H9 (cell line): Measurements from ENCODE around the gene ABCA7. TPM values are rescaled to one million over a fixed set of nuclear protein-coding genes. Genes with fewer than 3 reads are reported as not detected.
A peak's percentile ranks its signal among the peaks of the same experiment; 100 is the strongest.

ENCODE experiments used
- DNase-seq: peaks from one replicate; pipeline ENCODE4 v3.0.0-alpha.2; 2017
- H2AFZ ChIP-seq: one replicate; pipeline ENCODE4 v1.6.1; 2013; ENCODE audit warnings: mild to moderate bottlenecking, low read length, control low read depth, moderate library complexity
- H2AK5ac ChIP-seq: 2 replicates; pipeline ENCODE4 v1.6.1; 2013; ENCODE audit warnings: low read length, control low read depth, mixed read lengths; ENCODE audit not compliant: insufficient read length
- H2BK120ac ChIP-seq: one replicate; pipeline ENCODE4 v1.6.1; 2013; ENCODE audit warnings: low read depth, mild to moderate bottlenecking, low read length, control low read depth, inconsistent platforms; ENCODE audit not compliant: poor library complexity, severe bottlenecking
- H2BK12ac ChIP-seq: 2 replicates; pipeline ENCODE4 v1.6.1; 2013; ENCODE audit warnings: low read length, control low read depth, mixed read lengths, low read depth; ENCODE audit not compliant: insufficient read length
- H2BK15ac ChIP-seq: 2 replicates; pipeline ENCODE4 v1.6.1; 2013; ENCODE audit warnings: low read depth, low read length, control low read depth
- H2BK20ac ChIP-seq: one replicate; pipeline ENCODE4 v1.6.1; 2013; ENCODE audit warnings: low read depth, mild to moderate bottlenecking, low read length, control low read depth, inconsistent platforms; ENCODE audit not compliant: poor library complexity, severe bottlenecking
- H2BK5ac ChIP-seq: 2 replicates; pipeline ENCODE4 v1.6.1; 2013; ENCODE audit warnings: low read length, control low read depth, mixed read lengths; ENCODE audit not compliant: insufficient read length
- H3K14ac ChIP-seq: 2 replicates; pipeline ENCODE4 v1.6.1; 2013; ENCODE audit warnings: low read length, control low read depth; ENCODE audit not compliant: insufficient read depth
- H3K18ac ChIP-seq: 2 replicates; pipeline ENCODE4 v1.6.1; 2013; ENCODE audit warnings: low read depth, mild to moderate bottlenecking, mixed read lengths, low read length, control low read depth; ENCODE audit not compliant: insufficient read length
- H3K23ac ChIP-seq: 2 replicates; pipeline ENCODE4 v1.6.1; 2013; ENCODE audit warnings: low read length, control low read depth, mixed read lengths, low read depth; ENCODE audit not compliant: insufficient read length
- H3K23me2 ChIP-seq: 2 replicates; pipeline ENCODE4 v1.6.1; 2013; ENCODE audit warnings: low read depth, mild to moderate bottlenecking, mixed read lengths, low read length, control low read depth; ENCODE audit not compliant: insufficient read length, poor library complexity, severe bottlenecking
- H3K27ac ChIP-seq: 2 replicates; pipeline ENCODE4 v1.5.1; 2013; ENCODE audit warnings: low read length, control low read depth, mixed read lengths, low read depth; ENCODE audit not compliant: insufficient read length
- H3K27me3 ChIP-seq: 2 replicates; pipeline ENCODE4 v1.6.1; 2013; ENCODE audit warnings: low read length, control low read depth, inconsistent platforms; ENCODE audit not compliant: insufficient read depth
- H3K4ac ChIP-seq: 2 replicates; pipeline ENCODE4 v1.6.1; 2013; ENCODE audit warnings: low read depth, mild to moderate bottlenecking, control low read depth, inconsistent platforms, low read length, moderate library complexity
- H3K4me1 ChIP-seq: 2 replicates; pipeline ENCODE4 v1.6.1; 2013; ENCODE audit warnings: low read length, control low read depth, inconsistent platforms; ENCODE audit not compliant: insufficient read depth
- H3K4me2 ChIP-seq: 2 replicates; pipeline ENCODE4 v1.6.1; 2013; ENCODE audit warnings: low read length, control low read depth, mixed read lengths; ENCODE audit not compliant: insufficient read length, insufficient read depth
- H3K56ac ChIP-seq: 2 replicates; pipeline ENCODE4 v1.6.1; 2013; ENCODE audit warnings: low read depth, mild to moderate bottlenecking, mixed read lengths, low read length, control low read depth; ENCODE audit not compliant: insufficient read length
- H3K79me1 ChIP-seq: 2 replicates; pipeline ENCODE4 v1.6.1; 2013; ENCODE audit warnings: low read depth, mild to moderate bottlenecking, moderate library complexity, low read length, control low read depth, inconsistent platforms; ENCODE audit not compliant: insufficient read depth, poor library complexity, severe bottlenecking
- H3K79me2 ChIP-seq: 2 replicates; pipeline ENCODE4 v1.6.1; 2013; ENCODE audit warnings: low read length, control low read depth, inconsistent platforms; ENCODE audit not compliant: insufficient read depth
- H3K9ac ChIP-seq: 2 replicates; pipeline ENCODE4 v1.6.1; 2013; ENCODE audit warnings: low read length, control low read depth, mixed read lengths; ENCODE audit not compliant: insufficient read length; ENCODE audit errors: extremely low read depth
- H3K9me3 ChIP-seq: one replicate; pipeline ENCODE4 v1.6.1; 2013; ENCODE audit warnings: low read depth, low read length, inconsistent platforms; ENCODE audit not compliant: control insufficient read depth
- H3T11ph ChIP-seq: one replicate; pipeline ENCODE4 v1.6.1; 2013; ENCODE audit warnings: mild to moderate bottlenecking, low read length, control low read depth, inconsistent platforms
- H4K20me1 ChIP-seq: one replicate; pipeline ENCODE4 v1.6.1; 2013; ENCODE audit not compliant: control insufficient read depth, insufficient read length, insufficient read depth
- H4K5ac ChIP-seq: 2 replicates; pipeline ENCODE4 v1.6.1; 2013; ENCODE audit warnings: low read depth, mild to moderate bottlenecking, mixed read lengths, low read length, control low read depth; ENCODE audit not compliant: insufficient read length
- H4K8ac ChIP-seq: replicated peaks from 2 replicates; pipeline ENCODE4 v1.6.1; 2013; ENCODE audit warnings: low read length, control low read depth, mixed read lengths, low read depth; ENCODE audit not compliant: insufficient read length
- H4K91ac ChIP-seq: 2 replicates; pipeline ENCODE4 v1.6.1; 2013; ENCODE audit warnings: low read depth, mild to moderate bottlenecking, moderate library complexity, mixed read lengths, low read length, control low read depth; ENCODE audit not compliant: insufficient read length
- H3K27ac Mint-ChIP-seq, 3 experiments: 2 replicates in 2 of 3; 3 replicates in 1 of 3; pipeline ENCODE4 v1.8.0; 2020 to 2021; ENCODE audit warnings: mixed read lengths in 3 of 3, mild to moderate bottlenecking in 1 of 3, moderate library complexity in 1 of 3
- H3K27me3 Mint-ChIP-seq: 2 replicates; pipeline ENCODE4 v1.8.0; 2021; ENCODE audit warnings: low read depth, mild to moderate bottlenecking, moderate library complexity, mixed read lengths
- H3K36me3 Mint-ChIP-seq, 3 experiments: 2 replicates in 2 of 3; 3 replicates in 1 of 3; pipeline ENCODE4 v1.8.0; 2020 to 2021; ENCODE audit warnings: low read depth in 3 of 3, mixed read lengths in 3 of 3; ENCODE audit not compliant: insufficient read depth in 1 of 3
- H3K4me1 Mint-ChIP-seq, 2 experiments: 2 replicates each; pipeline ENCODE4 v1.8.0; 2020; ENCODE audit warnings: mixed read lengths in 2 of 2
- H3K4me3 Mint-ChIP-seq, 2 experiments: 2 replicates in 1 of 2; 3 replicates in 1 of 2; pipeline ENCODE4 v1.8.0; 2020 to 2021; ENCODE audit warnings: mild to moderate bottlenecking in 2 of 2, mixed read lengths in 2 of 2, moderate library complexity in 1 of 2
- H3K9me3 Mint-ChIP-seq, 2 experiments: 2 replicates in 1 of 2; 3 replicates in 1 of 2; pipeline ENCODE4 v1.8.0; 2020; ENCODE audit warnings: mild to moderate bottlenecking in 2 of 2, mixed read lengths in 2 of 2, moderate library complexity in 1 of 2
- WGBS: extraction: QIAGEN DNeasy Blood & Tissue Kit; methylation state at CpG from one replicate; pipeline ENCODE4 v1.1.7; 2013; ENCODE audit warnings: missing lambda C conversion rate, low lambda C conversion rate, mixed read lengths; ENCODE audit not compliant: insufficient read length; ENCODE audit errors: extremely low coverage; 5-methylcytosine and 5-hydroxymethylcytosine counted together
- total RNA-seq: library from RNA; stranded (reverse); gene quantifications from 2 replicates; pipeline ENCODE4 v1.2.1, GENCODE V29; 2021
- TF ChIP-seq, protein P1 (sequence below): fragments of 200-600 bp; sonication (generic); conservative IDR thresholded peaks from 3 replicates; pipeline ENCODE4 v1.8.0; 2021; ENCODE audit warnings: antibody characterized with exemption, mild to moderate bottlenecking

Gene ABCA7
- total RNA-seq, 1 experiment from 2014 or later = 34.6 TPM

DNA sequence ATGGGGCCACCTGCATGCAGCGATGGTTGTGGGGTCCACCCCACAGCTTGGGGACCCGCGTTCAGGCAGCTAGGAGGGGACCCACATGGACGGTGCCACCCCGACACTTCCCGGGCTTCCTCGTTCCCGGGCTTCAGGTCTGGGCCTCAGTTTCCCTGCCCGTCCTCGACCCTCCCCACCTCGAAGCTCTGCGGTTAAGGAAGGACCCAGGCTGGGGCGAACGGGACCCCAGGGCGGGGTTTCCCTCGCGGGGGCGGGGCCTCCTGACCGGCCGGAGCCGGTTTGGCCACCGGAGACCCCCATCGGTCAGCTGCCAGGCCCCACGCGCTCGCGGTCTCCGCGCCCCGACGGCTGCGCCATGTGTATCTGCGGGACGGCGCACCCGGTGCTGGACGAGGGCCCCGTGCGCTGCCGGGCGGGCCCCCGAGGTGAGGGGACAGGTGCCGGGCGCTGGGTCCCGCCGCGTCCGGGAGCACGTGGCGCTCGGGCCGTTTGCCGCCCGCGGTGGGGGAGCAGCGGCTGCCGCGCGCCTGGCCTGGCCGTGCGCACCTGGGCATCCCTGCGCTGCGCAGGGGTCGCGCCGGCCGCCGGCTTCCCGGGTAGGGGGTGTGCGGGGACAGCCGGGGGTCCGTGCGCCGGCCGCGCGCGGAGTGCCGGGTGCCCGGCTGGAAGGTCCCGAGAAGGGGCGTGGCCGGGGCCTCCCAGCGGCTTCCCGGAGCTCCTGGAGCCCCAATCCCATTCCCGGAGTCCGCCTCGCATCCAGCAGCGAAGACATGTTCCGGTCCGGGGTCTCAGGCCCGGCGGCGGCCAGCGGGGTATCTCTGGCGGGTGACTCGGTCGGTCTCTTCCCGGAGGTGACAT, 31.3 kb downstream of the ABCA7 start:
- no CpG with 5 or more reads among the region's 99 CpGs for WGBS
- no peak overlapping the region for H2BK15ac ChIP-seq

More for the DNA sequence above, 31.3 kb downstream of the ABCA7 start:
- no peak overlapping the region for H4K91ac ChIP-seq
- peak overlapping the region; percentile 13 for H3K18ac ChIP-seq
- peak; percentile 70 for DNase-seq
- no peak overlapping the region for H2BK120ac ChIP-seq
- no peak overlapping the region for H3K23ac ChIP-seq
- H3K4me1 ChIP-seq = no peaks in the 10 kb centered on the region
- H4K20me1 ChIP-seq = no peaks in the 10 kb centered on the region
- H3K56ac ChIP-seq = no peak overlapping the region
- peak overlapping the region; percentile 64 for H3K4me2 ChIP-seq
- TF ChIP-seq, protein P1, sequence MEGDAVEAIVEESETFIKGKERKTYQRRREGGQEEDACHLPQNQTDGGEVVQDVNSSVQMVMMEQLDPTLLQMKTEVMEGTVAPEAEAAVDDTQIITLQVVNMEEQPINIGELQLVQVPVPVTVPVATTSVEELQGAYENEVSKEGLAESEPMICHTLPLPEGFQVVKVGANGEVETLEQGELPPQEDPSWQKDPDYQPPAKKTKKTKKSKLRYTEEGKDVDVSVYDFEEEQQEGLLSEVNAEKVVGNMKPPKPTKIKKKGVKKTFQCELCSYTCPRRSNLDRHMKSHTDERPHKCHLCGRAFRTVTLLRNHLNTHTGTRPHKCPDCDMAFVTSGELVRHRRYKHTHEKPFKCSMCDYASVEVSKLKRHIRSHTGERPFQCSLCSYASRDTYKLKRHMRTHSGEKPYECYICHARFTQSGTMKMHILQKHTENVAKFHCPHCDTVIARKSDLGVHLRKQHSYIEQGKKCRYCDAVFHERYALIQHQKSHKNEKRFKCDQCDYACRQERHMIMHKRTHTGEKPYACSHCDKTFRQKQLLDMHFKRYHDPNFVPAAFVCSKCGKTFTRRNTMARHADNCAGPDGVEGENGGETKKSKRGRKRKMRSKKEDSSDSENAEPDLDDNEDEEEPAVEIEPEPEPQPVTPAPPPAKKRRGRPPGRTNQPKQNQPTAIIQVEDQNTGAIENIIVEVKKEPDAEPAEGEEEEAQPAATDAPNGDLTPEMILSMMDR = peak; percentile 14; the same call in 1 of the 3 replicates
- H3K4ac ChIP-seq = no peak overlapping the region
- no peak overlapping the region for H2AK5ac ChIP-seq
- no peak overlapping the region for H3K27ac ChIP-seq
- H3K79me1 ChIP-seq = no peaks in the 10 kb centered on the region
- no peak overlapping the region for H2BK20ac ChIP-seq
- H3K27me3 Mint-ChIP-seq = peaks cover 42% of the 10 kb centered on the region
- no peaks in the 10 kb centered on the region for H3K9me3 ChIP-seq
- no peak overlapping the region for H2BK12ac ChIP-seq
- no peaks in the 10 kb centered on the region for H3K79me2 ChIP-seq
- H3K9ac ChIP-seq = no peak overlapping the region
- H3K27me3 ChIP-seq = no peaks in the 10 kb centered on the region; the same call in 1 of the 2 replicates
- H3K9me3 Mint-ChIP-seq = no peaks in the 10 kb centered on the region
- peak overlapping the region in 1 of 3 experiments; percentile 19; a peak in 1 of 7 replicates for H3K27ac Mint-ChIP-seq
- H4K8ac ChIP-seq = no peak overlapping the region
- peaks cover 4 to 10% of the 10 kb centered on the region in 2 experiments for H3K4me1 Mint-ChIP-seq
- H3K14ac ChIP-seq = peak overlapping the region; percentile 90
- no peak overlapping the region for H2BK5ac ChIP-seq
- no peak overlapping the region for H3T11ph ChIP-seq
- no peak overlapping the region for H2AFZ ChIP-seq
- H3K23me2 ChIP-seq = peaks cover 9% of the 10 kb centered on the region
- peaks cover 8 to 26% (median 15%) of the 10 kb centered on the region in 3 experiments for H3K36me3 Mint-ChIP-seq
- H3K4me3 Mint-ChIP-seq = peak overlapping the region; percentile 69 to 83
- H4K5ac ChIP-seq = no peak overlapping the region
